GM12878 (cell line): Measurements from ENCODE around the gene MED13L.

Experiments
- POLR2AphosphoS2 ChIP-seq: IDR thresholded peaks from 2 replicates; pipeline ENCODE4 v1.6.1; 2011; ENCODE audit warnings: low read depth, mild to moderate bottlenecking, low read length, improper control_type of control experiment, moderate library complexity
- POLR2AphosphoS5 ChIP-seq: IDR thresholded peaks from 2 replicates; pipeline ENCODE4 v1.6.1; 2011; ENCODE audit warnings: mild to moderate bottlenecking, low read length, inconsistent platforms
- TF ChIP-seq, protein P1 (sequence below): IDR thresholded peaks from 2 replicates; pipeline ENCODE4 v1.6.1; 2012; ENCODE audit warnings: low read depth, low read length, improper control_type of control experiment

DNA sequence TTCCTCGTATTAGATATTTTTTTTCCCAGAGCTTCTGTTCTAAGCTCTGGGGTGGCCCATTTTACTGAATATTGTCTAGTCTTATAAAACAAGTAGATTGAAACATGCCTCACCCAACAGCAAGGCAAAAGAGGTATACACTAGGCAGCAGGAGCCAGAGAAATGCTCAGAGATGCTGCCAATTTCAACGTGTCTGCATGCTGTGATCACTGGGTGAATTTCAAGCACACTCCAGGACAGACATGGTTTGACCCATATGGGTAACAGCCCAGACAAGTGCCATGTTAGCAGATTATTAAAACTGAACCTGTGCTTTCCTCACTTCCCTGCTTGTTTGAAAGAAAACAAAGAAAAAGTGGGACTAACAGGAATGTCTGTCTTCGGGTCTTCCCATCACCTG lies 321.3 kb downstream of the MED13L start:
- no peak for TF ChIP-seq POLR2AphosphoS5
- TF ChIP-seq, protein P1, sequence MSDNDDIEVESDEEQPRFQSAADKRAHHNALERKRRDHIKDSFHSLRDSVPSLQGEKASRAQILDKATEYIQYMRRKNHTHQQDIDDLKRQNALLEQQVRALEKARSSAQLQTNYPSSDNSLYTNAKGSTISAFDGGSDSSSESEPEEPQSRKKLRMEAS = no peak
- TF ChIP-seq POLR2AphosphoS2 = no peak
